Measurements from ENCODE around the gene C1orf226. TPM values are rescaled to one million over a fixed set of nuclear protein-coding genes. Genes with fewer than 3 reads are reported as not detected.

Gene C1orf226
- total and polyA plus RNA-seq, 2 experiments from 2014 or later, result 2.7 to 12.5 TPM

- TF ChIP-seq ZNF462 (CRISPR knock-in tag; IDR thresholded peaks at IDR 0.05), result no peak
- no peak for TF ChIP-seq CTCF (conservative IDR thresholded peaks at IDR 0.05; ENCODE audit: low read depth in 2 of 2)
- TF ChIP-seq REST (IDR thresholded peaks at IDR 0.05; ENCODE audit: unreplicated experiment), result no peak
- TF ChIP-seq EZH2phosphoT487 (IDR thresholded peaks at IDR 0.05; ENCODE audit: unreplicated experiment), result no peak
- no peak for TF ChIP-seq EZH2 (IDR thresholded peaks at IDR 0.05; ENCODE audit: low read depth, unreplicated experiment)
- TF ChIP-seq ZNF114 (CRISPR knock-in tag; IDR thresholded peaks at IDR 0.05), result no peak
- TF ChIP-seq CREB1 (CRISPR knock-in tag; IDR thresholded peaks at IDR 0.05; ENCODE audit: low read depth), result no peak
- no peak for TF ChIP-seq STAT1 (IDR thresholded peaks at IDR 0.05; ENCODE audit: unreplicated experiment)
- TF ChIP-seq POLR2AphosphoS5 (IDR thresholded peaks at IDR 0.05; ENCODE audit: low read depth), result no peak
These were observed 1.3 kb upstream of the C1orf226 start (continued) for GRCh38 chr1:162380061-162380846.
